SHP77 (cell line): ENCODE measurements around the gene SUSD3.

Source experiments
- DNase-seq, 2 experiments: peaks; one replicate each; lab custom pipeline; 2025; lab: John Stamatoyannopoulos, UW

The SUSD3 gene

DNA sequence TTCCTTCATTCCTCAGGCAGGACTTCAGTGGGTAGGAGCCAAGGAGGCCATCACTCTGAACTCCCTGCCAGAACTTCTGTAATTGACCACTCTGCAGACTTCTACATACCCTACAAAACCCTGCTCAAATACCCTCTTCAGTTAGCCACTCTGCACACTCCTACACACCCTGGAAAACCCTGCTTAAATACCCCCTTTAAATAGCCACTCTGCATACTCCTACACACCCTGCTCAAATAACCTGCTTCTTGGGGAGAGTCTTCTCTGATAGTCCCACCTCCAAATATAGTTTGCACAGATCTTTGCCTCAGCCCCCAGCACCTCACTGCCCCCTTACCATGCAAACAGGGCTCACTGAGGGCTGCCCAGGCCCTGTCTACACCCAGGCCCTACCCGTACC is 18.9 kb downstream of the SUSD3 start:
- no peak for DNase-seq

DNA sequence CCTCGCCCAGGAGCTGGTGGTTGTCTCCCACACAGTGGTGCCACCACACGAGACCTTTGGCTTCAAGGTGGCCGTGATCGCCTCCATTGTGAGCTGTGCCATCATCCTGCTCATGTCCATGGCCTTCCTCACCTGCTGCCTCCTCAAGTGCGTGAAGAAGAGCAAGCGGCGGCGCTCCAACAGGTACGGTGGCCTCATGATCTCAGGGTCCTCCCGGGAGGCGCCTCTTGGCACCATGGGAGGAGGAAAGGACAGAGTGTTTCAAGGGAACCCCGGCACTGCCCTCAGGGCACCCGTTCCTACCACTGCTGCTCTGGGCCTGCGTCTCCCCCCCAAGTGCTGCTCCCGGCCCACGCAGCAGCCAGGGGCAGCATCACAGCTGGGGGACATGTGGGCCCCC is 19.3 kb downstream of the SUSD3 start:
- DNase-seq: no peak

DNA sequence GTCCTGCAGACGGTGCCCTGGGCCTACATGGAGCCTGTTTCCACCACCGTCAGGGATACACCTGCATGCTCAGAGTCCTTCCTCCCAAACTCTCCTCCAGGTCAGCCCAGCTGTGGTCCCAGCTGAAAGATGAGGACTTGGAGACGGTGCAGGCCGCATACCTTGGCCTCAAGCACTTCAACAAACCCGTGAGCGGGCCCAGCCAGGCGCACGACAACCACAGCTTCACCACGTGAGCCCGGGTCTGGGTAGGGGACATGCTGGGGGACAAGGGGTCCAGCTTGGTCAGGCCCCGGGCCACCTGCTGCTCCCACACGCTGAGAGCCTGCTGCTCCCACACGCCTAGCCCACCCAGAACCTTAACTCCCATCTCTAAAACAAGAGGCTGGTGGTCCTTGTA is 20.9 kb downstream of the SUSD3 start:
- DNase-seq: no peak

DNA sequence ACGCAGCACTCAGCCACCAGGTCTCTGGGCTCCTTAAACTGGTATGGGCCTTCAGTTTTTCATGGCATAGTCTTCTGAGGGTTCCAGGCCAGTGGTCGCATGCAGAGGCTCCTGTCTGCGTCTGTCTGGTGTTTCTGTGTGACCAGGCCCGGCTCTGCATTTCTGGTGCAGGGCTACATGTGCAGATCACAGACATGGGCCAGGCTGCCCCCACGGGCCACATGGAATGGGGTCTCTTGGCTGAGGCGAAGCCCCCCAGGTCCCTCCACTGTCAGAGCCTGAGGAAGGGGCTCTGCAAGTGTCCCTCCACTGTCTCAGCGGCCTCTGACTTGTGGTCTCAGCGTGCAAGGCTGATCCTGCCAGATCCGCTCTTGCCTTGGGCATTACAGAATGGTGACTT is 21.9 kb downstream of the SUSD3 start:
- no peak for DNase-seq

DNA sequence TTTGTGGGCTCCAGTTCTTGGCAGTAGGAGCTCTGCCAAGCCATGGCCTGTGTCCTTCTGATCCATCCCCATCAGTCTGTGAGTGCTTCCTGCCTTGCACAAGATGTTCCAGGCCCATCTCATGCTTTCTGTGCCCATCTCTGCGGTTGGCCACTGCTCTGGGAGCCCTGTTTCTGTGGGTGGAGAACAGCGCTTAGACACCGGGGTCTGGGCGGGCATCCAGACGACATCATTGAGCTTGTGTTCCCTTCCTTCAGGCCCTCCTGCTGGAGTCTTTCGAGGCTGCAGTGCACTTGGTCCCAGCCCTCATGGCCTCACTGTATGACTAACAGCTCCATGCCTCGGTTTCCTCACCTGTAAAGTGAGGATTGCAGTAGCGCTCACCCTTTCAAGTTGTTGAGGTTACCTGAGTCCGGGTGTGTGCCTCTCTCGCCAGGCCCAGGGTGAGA is 22.6 kb downstream of the SUSD3 start:
- DNase-seq: no peak

DNA sequence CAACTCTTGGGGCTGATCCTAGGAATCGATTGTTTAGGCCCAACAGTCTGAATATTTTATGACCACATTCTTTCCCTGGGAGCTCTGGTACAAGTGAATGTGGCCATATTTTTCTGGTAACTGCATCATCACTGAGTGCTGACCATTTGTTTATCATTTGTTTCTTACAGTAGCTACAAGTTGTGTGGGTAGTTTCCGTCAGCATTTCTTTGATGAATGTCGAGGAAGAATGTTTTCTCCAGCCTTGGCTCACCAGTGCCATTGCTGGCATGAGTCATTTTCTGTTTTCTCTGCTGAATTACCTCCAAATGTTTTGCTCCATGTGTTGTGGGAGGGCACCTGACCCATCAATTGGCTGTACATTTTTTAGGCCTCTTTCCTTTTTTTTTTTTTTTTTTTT is 23.4 kb downstream of the SUSD3 start:
- DNase-seq: no peak

DNA sequence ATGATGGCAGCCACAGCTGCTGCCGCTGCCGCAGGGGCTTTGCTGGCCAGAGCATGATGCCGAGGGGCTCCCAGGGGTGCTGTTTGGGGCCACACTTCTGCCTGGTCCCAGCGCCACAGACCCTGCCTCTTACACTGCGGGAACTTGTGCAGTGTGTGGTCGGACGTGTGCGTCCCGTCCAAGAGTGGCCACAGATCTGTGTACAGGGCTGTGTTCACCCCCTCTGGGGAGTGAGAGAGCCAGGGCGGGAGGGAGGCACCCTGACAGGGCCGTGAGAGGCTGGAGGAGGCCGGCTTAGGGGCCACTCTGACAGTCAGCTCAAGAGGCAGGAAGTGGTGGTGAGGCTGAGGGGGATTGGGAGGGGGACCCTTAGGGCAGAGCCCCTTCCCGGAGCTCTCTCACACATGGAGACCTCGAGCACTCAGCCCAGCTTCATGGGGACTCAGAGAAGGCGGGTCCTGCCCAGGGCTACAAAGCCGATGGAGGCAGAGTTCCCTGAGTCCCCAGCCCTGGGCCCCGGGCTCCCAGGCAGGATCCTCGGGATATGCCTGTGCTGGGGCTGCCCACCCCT is 24.4 kb downstream of the SUSD3 start:
- DNase-seq: no peak

DNA sequence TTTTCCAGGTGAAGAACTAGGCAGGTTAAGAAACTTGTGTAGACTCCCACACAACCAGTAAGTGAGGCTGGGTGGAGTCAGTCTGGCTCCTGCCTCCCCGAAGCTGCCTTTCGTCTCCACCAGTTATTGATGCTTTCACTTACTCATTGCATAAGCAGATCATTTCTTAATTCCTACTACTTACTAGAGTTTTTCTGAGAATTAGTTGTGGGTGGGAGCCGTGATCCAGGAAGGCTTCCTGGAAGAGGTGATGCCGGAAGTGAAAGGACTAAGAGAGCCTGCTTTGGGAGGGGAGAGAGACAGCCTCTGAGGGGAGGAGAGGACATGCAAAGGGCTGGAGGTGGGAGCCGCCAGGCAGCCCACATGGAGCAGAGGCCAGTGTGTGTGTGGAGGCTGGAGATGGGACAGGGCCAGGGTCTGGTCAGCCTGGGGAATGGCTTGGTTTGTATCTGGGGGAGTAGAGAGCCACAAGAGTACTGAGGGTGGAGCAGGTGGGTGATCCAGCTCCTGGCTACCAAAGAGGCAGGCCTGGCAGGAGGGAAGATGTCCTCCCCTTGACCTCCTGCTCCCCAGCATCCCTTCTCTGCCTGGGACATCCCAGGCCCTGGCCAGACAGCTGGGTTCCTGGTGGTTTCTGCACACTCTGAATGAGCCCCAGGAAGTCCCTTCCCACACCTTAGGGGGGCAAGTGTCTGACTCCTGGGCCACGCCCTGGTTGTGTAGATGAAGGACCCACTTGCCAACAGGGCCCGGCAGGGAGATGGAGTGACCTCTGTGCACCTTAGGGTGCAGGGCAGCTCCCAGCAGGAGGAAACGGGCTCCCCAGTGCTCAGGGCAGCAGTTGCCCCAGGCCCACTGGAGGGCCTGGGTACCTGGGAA is 25.3 kb downstream of the SUSD3 start:
- DNase-seq: no peak

DNA sequence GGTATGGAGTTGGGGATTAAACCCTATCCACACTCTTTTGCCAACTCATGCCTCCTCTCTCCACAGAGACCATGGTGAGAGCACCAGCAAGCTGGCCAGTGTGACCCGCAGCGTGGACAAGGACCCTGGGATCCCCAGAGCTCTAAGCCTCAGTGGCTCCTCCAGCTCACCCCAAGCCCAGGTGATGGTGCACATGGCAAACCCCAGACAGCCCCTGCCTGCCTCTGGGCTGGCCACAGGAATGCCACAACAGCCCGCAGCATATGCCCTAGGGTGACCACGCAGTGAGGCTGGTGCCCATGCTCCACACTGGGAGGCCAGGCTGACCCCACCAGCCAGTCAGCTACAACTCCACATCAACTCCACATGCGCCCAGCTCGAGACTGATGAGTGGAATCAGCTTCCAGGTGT is 26.0 kb downstream of the SUSD3 start:
- no peak for DNase-seq

DNA sequence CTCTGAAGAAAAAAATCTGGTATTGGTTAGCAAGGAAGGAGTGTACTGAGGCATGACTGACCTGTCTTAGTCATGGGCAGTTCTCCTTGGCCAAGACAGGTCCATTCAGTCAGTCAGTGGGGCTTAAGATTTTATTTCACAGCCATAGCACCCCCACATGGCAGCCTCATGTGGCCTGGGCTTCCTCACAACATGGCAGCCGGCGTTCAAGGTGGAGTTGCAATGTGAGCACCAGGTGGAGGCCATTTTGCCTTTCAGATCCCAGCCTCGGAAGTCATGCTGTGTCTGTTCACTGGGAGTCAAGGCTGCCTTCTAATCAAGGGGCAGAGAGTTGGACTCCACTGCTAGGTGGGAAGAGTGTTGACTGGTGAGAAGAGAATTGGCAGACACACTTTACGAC is 27.2 kb downstream of the SUSD3 start:
- no peak for DNase-seq

DNA sequence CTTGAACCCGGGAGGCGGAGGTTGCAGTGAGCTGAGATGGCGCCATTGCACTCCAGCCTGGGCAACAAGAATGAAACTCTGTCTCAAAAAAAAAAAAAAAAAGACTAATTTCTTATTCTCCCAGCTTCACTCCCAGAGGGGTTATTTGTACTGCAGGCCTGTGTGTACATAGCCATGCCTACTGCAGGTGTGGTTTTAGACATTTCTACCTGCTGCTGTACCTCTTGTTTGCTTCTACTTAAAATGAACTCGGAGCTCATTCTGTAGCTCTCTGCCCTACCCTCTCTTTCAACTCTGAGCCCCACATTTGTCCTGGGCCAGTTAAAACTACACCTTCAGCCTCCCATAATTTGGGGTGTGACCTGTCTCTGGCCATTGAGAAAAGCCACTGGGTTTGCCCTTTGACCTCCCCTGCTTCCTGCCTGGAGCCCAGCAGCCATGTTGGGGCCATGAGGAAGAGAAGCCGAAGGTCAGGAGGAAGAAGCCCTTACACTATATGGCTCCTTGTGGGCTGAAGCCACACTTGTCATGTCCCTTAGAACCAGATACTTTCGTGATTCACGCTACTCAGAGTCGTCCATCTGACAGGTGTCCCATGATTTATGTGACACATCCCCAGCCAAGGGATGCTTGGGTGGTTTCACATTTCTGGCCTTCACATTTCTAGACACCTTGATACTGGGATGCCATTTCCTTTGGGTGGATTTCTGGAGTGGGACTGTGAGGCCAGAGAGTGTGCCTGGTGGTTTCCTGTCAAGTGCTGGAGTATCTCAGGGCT is 28.1 kb downstream of the SUSD3 start:
- DNase-seq: no peak

DNA sequence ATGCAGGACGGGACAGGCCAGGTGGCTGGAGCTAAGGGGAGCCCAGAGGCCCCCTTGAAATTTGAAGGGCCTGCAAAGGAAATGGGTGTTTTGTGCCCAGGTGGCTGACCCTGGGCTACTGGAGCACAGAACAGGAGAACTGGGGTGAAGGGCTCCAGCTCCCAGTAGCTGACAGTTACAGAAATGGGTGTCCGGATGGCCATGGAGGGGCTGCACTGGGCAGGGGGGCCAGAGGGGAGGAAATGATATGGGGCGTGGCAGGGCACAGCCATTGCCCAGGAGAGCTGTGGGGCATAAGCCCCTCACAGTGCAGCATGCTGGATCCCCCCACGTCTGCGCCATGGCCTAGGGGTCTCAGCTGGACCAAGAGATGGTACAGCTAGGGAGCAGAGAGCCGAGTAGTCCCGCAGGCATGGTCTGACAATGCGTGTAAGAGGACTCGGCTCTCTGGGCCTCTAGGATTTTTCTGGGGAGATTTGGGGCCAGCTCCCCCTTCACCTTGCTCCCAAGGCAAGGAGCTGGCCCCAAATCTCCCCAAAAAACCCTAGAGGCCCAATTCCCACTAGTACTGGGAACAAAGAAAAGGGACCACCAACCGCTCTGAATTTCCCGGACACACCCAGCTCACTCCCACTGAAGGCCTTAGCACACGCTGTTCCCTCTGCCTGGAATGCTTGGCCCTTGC is 29.6 kb downstream of the SUSD3 start:
- DNase-seq: no peak

DNA sequence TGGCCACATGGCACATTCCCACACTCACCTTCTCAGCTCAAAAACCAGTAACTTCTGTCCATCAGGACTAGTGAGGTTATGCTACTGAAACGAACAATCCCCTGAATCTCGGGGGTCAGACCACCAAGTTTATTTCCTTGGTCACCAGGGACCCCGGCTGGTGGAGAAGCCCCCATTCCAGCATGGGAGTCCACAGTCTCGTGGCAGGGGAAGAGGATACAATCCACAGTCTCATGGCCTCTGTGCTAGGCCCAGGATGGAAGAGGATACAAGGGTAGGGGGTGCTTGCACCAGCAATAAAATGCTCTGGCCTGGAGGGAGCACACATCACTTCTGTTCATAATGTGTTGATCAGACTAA is 30.1 kb downstream of the SUSD3 start:
- no peak for DNase-seq

DNA sequence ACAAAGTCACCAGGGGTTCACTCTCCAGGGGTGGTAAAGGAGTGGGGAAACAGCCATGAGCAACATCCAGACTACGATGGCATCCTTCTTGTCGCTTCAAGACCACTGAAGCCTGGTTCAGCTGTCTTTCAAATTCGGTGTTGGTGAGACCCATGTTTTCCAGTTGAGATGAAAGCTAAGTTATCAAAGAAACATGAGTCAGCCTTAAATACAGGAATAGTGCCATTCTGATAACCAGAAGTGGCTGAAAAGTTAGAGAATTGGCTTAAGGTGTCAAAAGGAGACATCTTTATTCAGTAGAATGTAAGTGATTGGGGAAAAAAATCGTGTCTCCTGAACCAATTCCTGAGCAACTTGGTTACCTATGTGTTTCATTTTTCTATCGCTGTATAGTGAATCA is 30.5 kb downstream of the SUSD3 start:
- no peak for DNase-seq

DNA sequence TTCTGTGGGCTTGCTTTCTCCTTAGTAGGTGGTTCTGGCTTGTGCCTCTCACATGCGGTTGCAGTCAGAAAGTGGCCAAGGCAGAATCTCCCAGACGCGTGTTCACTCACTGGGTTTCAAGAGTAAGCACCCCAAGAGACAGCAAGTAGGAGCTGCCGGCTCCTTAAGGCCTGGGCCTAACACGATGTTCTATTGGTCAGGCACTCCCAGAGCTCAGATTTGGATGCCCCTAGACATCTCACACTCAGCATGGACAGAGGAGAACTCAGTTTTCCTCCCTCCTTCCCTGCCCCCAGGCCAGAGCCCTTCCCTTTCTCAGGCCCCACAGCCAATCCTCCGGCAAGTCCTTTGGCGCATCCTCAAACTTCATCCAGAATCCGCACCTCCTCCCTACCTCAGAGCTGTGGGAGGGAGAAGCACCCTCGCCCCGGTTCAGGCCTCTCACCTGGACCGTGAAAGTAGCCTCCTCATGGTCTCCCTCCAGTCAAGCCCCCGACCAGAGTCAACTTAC is 31.0 kb downstream of the SUSD3 start:
- no peak for DNase-seq

DNA sequence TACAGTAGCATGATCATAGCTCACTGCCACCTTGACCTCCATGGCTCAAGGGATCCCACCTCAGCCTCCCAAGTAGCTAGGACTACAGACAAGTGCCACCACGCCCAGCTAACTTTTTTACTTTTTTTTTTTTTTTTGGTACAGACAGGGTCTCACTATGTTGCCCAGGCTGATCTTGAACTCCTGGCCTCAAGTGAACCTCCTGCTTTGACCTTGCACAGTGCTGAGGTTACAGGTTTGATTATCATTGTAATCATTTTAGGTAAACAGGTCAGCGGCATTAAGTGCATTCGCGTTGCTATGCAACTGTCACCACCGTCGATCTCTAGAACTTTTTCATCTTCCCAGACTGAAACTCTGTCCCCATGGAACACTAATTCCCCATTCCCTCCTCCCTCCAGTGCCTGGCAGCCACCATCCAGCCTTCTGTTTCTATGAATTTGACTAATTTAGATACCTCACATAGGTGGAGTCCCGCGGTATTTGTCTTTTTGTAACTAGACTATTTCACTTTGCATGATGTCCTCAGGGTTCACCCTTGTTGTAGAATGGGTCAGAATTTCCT is 31.7 kb downstream of the SUSD3 start:
- DNase-seq: no peak

DNA sequence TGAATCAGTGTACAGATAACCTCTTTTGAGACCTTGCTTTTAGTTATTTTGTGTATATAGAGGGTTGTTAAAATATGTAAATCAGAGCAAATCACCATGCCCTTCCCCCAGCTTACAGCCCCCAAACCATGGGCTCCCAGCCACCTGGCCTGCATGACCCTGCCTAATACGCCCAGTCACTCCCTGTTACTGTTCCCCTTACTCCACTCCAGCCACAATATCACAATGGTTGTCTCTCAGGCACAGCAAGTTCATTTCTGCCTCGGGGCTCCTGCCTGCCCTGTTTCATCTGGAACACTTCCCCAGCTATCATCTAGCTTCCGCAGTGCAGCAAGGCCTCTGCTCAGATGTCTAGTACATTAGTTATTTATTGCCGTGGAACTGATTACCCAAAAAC is 32.6 kb downstream of the SUSD3 start:
- no peak for DNase-seq

DNA sequence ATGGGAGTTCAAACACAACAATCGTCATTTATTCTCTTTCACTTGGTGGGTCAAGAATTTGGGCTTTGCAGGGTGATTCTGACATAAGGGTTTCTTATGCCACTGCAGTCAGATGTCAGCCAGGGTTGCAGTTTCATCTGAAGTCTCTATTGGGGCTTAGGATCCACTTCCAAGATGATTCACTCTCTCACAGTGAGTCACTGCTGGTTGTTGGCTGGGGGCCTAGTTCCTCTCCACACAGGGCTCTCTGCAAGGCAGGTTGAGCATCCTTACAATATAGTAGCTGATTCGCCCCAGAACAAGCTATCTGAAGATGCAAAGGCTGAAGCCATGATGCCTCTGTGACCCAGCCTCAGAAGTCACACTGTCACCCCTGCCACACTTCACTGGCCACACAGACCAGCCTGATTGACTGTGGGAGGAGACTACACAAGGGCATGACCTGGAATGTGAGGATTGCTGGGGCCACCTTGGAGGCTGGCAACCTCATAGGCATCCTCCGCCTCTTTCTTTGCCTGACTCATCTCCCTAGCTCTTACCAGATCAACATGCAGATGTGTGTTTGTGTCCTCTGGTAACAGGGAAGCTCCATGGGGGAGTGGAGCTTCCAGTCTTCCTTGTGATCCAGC is 33.1 kb downstream of the SUSD3 start:
- no peak for DNase-seq

DNA sequence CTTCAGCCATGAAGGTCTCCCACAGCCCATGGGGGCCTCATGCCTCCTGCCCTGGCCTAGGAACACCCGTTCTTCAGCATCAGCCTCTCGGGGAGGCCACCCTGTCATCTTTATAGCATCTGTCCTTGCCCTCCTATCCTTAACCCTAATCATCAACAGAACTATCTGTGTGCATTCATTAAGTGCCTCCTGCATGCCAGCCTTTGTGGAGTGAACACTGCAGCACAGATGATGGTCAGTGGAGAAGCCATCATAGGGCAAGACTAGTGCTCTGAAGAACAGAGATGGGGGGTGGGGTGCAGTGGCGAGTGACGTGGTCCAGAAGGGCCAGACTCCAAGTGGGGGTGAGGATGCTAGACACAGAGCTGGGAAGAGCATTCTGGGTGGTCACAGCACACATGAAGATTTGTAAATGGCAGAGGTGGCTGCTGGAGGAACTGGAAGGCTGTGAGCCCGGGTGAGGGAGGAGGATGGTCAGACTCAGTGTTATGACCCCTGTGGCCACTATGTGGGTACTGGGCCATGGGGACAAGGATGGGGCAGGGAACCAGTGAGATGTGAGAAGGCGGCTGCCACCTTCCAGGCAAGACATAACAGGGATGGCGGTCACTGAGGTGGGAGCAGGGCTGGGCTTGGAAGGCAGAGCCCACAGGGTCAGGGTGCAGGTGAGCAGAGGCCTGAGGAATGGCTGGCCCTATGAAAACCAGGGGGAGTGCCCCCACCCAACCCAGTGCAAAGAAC is 33.9 kb downstream of the SUSD3 start:
- no peak for DNase-seq

DNA sequence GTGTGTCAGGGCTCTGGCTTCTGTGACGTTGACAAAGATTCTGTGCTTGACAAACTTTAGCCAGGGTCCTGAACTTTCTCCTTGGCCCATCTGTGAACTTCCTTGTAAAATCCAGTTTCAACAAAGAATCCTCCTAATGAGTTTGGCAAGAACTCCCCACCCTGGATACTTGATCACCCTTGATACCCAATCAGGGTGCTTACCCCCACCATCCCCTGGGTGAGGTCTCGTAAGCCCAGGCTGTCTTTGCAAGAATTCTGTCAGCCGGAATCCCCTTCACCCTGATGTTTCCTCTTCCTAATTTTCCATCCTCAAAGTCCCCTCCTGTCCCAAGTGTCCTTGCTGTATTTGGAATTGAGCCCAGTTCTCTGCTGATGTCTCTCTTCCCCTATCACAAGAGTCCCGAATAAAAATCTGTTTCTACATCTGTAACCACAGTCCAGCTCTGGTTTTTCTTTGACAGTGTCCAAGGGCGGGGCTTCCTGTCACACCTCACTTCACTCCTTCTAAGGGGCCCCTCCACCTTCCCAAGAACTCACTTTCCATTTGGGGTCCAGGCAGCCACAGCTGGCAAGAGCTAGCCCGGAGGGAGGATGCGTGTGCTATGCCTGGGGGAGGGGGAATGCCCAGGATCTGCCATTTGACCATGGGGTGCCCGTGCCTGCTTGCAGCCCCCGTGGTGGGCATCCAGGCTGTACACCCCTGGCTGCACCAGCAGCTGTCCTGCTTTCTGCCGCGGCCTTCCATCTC is 34.8 kb downstream of the SUSD3 start:
- no peak for DNase-seq
